NCI-H2227 (cell line): Measurements from ENCODE around the gene ACTR2.

ENCODE experiments used
- DNase-seq: peaks from one replicate; lab custom pipeline; 2025; ENCODE audit not compliant: unreplicated experiment; lab: John Stamatoyannopoulos, UW

Gene ACTR2

DNA sequence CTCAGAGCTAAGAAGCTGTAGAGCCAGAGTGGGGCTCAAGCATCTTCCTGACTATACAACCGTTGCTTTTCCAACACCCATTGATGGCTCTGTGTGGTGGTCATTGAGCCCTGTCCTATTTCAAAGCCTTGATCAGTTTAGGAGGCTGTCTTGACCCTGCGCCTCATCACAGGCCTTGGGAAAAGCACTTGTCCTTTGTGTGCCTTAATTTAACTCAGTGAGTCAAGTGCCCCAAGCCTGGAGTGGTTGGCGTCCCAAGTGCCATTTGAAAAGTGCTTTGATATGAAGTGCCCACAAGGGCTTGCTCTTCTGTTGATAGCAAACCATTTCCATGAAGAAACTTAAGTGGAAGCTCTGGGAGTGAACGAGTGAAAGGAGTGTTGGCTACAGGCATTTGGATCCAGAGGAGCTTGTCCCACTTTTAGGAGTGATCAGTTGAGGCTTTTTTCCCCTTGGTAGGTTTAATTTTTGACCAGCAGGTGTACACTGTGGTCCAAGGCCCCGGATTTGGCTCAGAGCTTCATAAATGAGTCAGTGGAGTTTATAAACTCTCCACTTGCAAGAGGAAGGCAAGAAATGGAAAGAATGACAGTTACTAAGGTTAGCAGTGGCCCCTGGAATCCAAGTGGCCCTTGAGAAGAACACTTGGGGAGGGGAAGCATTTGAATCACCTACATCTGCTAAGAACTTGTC, 50.3 kb downstream of the ACTR2 start:
- no peak for DNase-seq

- peak; percentile 7 for DNase-seq
Measured at GRCh38 chr2:65278531-65278981, 50.9 kb downstream of the ACTR2 start.

- DNase-seq, result no peak
Measured at GRCh38 chr2:65279756-65280155, 52.1 kb downstream of the ACTR2 start.

DNA sequence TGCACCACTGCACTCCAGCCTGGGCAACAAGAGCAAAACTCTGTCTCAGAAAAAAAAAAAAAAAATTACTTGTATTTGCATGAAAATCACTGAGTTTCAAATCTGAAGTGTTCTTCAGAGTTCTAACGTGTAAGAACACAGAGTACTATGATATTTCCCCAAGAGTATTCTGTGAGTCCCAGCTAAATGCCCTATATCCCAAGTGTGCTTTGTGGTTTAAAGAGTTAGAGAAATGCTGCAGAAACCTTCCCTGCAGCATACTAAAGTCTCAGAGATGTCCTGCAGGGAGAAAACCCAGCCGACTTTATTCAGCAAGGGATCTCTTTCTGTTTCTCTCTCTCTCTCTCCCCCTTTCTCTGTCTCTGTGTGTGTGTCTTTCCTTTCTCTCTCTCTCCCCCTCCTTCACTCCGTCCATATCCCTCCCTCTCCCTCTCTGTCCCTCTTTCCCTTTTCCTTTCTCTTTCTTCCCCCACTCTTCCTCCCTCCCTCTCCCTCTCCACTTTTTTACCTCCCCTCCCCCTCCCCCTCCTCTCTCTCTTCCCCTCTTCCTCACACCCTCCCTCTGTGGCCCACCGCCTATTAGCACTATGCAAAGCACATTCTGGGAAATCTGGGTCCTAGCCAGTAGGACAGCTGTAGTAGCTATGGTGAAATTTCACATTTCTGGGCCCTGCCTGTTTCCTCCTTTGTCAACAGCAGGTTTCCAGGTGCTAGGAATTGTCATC, 54.2 kb downstream of the ACTR2 start:
- no peak for DNase-seq

GRCh38 chr2:65282477-65283053, 54.9 kb downstream of the ACTR2 start:
- no peak for DNase-seq

DNA sequence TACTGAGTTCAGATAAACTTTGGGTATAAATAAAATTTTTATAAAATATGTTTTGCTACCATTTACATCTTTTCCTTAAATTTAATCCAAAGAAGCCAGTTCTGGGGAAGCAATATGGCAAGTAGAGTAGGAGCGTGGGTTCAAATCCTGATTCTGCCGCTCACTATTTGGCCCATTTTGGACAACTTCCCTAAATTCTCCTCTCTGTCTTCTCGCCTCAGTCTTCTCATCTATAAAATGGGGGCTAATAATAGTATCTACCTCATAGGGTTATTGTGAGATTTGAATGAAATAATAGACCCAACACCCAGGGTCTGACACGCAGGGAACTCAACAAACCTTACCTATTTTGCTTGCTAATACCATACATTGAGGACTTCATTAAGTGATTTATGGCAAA, 59.7 kb downstream of the ACTR2 start:
- no peak for DNase-seq

- no peak for DNase-seq
Measured at GRCh38 chr2:65291216-65292105, 63.8 kb downstream of the ACTR2 start.

DNA sequence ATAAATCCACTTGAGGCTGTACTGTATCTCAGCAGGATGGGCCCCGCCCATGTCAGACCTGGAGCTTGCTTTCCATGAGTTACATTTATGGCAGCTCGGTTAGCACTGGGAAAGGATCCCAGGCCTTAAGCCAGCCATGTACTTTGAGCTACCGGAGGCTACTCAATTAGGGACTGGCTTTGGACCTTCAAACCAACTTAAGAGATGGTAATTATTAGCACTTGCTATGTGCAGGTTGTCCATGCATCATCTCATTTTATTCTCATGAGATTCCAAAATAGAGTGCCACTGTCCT, 64.4 kb downstream of the ACTR2 start:
- no peak for DNase-seq

- no peak for DNase-seq
Measured at GRCh38 chr2:65292461-65293011, 64.9 kb downstream of the ACTR2 start.

DNA sequence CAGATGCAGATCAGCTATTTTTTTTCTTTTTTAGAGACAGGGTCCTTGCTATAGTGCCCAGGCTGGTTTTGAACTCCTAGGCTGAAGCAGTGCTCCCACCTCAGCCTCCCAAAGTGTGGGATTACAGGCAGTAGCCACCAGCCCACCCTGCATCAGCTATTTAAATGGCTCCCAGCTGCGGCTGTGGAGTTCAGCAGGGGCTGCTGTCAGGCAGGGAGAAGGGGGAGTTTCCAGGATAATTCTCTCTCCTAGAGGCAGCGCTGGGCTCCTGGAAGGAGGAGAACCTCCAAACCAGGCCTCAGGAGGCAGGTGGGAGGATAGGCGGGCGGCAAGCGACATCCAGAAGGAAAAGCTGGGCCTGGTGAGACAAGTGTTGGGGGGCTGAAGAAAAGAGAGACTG, 65.7 kb downstream of the ACTR2 start:
- peak; percentile 12 for DNase-seq

- no peak for DNase-seq
Measured at GRCh38 chr2:65294136-65294535, 66.5 kb downstream of the ACTR2 start.

GRCh38 chr2:65294701-65295100, 67.1 kb downstream of the ACTR2 start:
- DNase-seq, result no peak

DNA sequence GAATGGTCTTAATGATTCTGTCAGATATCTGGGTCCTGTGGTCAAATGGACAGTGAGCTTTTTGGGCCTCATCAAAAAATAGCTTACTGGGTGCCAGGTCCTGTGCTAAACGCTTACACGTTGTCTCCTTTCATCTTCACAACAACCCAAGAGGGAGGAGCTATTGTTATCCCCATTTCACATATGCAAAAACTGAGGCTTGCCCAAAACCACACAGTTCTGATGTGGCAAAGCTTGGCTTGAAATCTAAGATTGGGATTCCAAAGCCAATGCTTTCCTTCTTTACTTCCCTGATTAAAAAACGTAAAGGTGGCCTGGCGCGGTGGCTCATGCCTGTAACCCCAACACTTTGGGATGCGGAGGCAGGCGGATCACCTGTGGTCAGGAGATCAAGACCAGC, 69.3 kb downstream of the ACTR2 start:
- DNase-seq, result no peak

DNA sequence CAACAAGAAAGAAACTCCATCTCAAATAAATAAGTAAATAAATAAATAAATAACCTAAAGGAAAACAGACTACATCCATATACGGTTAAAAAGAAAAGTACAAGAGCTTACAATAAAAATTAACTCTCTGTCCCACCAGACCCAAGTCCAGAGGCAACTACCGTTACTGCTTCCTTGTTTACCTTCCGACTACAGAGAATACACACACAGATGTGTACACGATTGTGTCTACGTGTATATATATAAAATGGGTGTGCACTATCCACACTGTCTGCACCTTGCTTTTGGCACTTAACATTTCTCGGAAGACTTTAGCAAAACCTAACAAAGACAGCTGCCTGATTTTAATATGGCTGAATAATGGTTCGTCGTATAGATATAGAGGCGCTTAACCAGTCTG, 69.9 kb downstream of the ACTR2 start:
- no peak for DNase-seq

- no peak for DNase-seq
Measured at GRCh38 chr2:65298089-65298488, 70.5 kb downstream of the ACTR2 start.

DNA sequence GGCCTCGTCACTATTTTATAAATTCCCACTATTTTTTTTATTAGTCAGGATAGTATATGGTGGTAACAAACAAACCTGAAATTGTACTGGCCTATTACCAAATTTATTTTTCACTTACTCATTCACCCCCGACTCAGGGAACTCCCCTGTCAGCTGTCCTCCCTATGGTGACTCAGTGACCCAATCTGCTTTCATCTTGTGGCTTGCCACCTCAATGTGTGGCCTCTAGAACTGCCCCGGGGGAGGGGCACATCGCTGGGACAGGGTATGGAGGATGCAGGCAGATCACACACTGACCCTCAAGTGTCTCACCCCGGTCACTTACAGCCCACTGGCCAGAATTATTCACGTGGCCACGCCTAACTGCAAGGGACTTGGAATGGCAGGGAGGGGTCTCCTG, 71.6 kb downstream of the ACTR2 start:
- no peak for DNase-seq

DNA sequence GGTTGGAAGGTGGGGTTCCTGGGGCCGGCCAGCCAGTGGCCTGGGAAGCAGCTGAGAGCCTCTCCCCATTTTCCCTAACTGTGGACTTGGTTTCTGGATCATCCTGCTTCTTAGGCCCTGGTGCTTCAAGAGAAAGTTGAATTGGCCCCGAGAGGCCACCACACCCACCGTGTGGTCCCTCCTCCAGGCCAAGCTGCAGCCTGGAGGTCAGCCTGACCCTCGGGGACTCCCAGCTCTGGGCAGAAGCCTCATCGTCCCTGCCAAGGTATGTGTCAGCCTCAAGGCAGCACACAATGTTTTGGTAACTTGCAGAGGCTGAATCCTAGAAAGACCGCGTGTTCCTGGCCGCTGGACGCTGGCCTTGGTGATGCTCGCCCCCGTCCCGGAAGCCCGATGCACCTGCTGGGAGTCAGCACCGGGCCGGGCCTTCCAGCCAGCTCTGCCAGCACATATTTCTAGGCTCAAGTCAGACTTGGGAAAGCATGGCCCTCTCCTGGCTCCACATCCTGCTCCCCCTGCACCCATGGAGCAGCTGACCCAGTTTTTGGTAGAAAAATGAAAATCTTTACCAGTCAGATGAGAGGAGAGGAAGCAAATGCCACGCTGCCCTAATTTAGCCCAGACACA, 72.6 kb downstream of the ACTR2 start:
- DNase-seq, result no peak

DNA sequence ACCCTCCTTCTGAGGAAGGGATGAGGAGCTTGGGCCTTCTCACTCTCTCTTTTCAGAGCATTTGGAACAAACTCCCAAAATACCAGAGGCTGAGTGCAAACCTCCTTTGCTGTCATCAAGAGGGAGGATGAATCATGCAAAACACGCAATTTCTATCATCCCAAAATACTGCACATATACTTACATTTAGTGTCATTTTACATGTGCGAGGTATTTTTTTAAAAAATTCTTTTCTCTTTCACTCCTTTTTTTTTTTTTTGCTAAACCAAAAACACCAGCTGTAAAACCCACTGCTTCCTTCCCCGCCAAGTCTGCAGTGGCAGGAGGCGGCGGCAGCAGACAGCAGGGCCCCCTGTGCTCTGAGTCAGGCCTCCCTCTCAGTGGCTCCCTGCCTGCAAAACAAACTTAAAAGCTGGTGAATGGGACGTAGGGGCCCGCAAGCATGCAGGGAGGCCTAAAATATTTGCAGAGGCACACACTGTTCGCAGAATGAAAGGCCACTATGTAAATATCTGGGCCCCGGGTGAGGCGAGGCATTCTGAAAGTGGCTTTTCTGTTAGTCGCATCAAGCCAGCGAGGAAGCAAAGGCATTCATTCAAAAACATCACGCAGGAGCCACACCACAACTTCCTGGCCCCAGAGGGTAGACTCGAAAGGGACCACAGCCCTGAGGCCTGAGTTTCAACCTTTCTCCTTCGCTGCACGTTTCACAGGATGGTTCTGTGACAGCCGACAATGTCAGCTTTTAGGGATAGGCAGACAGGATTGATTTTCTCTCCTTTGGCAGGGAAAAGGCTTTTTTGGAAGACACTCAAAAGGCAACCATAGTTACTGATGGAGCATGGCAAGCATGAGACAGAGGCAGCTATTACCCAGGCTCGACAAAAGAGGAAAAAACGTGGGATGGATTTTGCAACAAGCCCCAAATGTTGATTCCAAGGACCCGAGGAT, 73.4 kb downstream of the ACTR2 start:
- no peak for DNase-seq

- DNase-seq, result no peak
Measured at GRCh38 chr2:65305934-65306333, 78.3 kb downstream of the ACTR2 start.

GRCh38 chr2:65309699-65310098, 82.1 kb downstream of the ACTR2 start:
- DNase-seq, result no peak
